A673 (cell line): Measurements from ENCODE around the gene APEH.
"Not testable (repeated sequence)": the region's sequence is repeated elsewhere in the genome, so short reads cannot be mapped to it uniquely, and the experiment has no call there.

Experiments
- EZH2 ChIP-seq: fragments of 200-600 bp; sonication (generic); IDR thresholded peaks from 2 replicates; pipeline ENCODE4 v1.6.1; 2017; ENCODE audit warnings: borderline replicate concordance, low read depth, mild to moderate bottlenecking, mixed read lengths, antibody characterized with exemption, low read length; ENCODE audit not compliant: poor library complexity, severe bottlenecking
- TF ChIP-seq, protein P1 (sequence below): fragments of 300-800, 200-600 bp; sonication (generic); conservative IDR thresholded peaks from 2 replicates; pipeline ENCODE4 v1.5.1; 2017; ENCODE audit warnings: low read depth, mild to moderate bottlenecking, antibody characterized with exemption, low read length, moderate library complexity, mixed read lengths

DNA sequence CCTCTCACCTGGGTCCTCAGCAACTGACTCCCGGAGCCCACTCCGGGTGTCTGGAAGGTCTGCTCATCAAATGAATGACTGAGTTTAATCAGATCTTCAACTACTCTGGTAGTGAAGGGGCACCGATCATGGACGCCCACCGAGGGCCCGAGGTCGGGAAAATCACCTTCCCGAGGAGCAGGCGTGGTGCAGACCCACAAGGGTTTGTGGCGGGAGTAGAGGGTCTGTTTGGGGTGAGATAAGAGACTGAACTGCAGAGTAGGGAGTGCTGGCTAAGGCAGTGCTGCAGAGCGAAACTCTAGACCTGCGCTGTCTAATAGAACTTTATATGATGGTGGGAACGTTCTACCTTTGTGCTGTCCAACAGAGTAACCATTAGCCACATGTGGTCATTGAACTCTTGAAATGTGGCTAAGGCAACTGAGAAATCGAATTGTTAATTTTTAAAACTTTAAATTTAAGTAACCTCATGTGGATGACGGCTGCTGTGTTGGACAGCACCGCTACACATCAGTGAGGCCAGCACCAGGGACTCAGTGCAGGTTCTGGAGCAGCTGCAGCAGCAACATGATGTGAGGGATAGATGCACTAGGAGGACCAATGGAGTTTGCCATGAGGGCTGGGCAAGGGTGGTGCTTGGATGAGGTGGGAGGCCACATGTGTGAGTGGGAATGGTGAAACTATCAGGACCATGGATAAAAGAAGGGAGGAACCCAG, 15.9 kb downstream of the APEH start:
- TF ChIP-seq EZH2: not testable (repeated sequence)
- TF ChIP-seq, protein P1, sequence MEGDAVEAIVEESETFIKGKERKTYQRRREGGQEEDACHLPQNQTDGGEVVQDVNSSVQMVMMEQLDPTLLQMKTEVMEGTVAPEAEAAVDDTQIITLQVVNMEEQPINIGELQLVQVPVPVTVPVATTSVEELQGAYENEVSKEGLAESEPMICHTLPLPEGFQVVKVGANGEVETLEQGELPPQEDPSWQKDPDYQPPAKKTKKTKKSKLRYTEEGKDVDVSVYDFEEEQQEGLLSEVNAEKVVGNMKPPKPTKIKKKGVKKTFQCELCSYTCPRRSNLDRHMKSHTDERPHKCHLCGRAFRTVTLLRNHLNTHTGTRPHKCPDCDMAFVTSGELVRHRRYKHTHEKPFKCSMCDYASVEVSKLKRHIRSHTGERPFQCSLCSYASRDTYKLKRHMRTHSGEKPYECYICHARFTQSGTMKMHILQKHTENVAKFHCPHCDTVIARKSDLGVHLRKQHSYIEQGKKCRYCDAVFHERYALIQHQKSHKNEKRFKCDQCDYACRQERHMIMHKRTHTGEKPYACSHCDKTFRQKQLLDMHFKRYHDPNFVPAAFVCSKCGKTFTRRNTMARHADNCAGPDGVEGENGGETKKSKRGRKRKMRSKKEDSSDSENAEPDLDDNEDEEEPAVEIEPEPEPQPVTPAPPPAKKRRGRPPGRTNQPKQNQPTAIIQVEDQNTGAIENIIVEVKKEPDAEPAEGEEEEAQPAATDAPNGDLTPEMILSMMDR: not testable (repeated sequence)
